ENCODE measurements around the gene POLR3E. TPM values are rescaled to one million over a fixed set of nuclear protein-coding genes. Genes with fewer than 3 reads are reported as not detected.
"Not testable (repeated sequence)": the region's sequence is repeated elsewhere in the genome, so short reads cannot be mapped to it uniquely, and the experiment has no call there.

Gene POLR3E
- total RNA-seq, 1 experiment from 2014 or later, result 62.8 TPM

DNA sequence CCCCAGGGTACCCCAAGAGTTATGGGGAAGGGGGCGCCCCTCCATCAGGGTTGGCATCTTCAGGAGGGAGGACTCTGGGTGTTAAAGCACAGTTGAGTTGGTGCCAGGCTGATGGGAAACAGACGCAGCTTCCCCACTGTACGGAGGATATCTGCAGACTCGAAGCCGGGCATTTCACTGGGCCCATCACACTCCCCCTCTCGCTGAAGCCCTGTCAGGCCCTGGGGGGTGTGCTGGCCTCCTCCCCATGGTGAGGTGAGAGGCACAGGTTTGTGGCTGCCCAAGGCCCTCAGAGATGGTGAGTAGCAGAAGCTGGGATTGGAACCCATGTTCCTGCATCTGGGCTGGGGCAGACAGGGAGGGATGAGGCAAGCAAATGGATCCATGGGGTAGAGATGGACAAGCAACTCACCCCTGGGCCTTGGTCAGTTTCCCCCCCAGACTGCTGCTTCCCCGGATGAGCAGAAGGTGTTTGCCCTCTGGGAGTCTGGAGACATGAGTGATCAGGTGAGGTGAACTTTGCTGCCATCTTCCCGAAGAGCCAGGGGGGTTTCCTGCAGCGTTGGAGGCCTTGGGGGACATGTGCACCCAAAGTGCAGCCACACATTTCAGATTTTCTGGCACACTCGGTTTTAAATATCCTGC, 31.0 kb downstream of the POLR3E start:
- no peak for DNase-seq (ENCODE audit: extremely low read depth, low read depth)

DNA sequence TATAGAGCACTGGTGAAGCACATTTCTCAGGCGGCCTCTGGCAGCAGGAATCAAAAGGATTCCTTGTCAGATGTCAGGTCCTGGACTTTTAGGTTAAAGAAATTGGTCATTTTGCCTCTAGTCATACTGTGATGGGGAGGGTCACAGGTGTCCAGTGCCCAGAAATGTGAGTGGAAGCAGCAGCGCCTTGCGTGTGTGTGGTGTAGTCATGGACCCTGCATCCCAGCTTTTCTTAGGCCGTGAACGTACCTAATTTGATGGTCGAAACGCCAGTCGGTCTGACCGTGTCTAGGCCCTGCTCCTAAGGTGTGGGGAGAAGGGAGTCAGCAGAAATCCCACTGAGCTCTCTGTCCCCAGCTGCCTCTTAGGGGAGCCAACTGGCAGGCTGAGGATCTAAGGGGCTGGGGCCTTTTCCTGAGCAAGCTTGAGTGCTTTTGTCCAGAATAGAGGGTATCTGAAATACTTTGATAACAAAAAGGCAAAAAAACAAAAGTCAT, 32.0 kb downstream of the POLR3E start:
- no peak for DNase-seq (ENCODE audit: extremely low read depth, low read depth)

DNA sequence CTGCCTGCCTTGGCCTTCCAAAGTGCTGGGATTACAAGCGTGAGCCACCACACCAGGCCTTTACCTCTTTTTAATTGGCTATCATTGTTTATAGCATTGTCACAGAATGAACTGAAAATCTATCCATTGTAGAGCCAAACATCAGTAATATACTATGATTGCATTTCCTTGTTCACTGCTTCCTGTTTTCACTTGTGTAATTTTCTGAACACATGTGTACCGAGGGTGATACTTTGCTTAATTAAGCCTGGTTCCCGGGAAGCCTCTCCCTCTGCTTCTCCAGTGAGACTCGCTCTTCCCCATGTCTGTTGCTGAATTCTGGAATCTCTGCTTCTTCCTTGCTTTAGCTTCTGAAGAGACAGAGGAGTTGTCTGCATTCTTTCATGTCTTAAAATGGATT, 33.1 kb downstream of the POLR3E start:
- DNase-seq (ENCODE audit: extremely low read depth, low read depth), result no peak

DNA sequence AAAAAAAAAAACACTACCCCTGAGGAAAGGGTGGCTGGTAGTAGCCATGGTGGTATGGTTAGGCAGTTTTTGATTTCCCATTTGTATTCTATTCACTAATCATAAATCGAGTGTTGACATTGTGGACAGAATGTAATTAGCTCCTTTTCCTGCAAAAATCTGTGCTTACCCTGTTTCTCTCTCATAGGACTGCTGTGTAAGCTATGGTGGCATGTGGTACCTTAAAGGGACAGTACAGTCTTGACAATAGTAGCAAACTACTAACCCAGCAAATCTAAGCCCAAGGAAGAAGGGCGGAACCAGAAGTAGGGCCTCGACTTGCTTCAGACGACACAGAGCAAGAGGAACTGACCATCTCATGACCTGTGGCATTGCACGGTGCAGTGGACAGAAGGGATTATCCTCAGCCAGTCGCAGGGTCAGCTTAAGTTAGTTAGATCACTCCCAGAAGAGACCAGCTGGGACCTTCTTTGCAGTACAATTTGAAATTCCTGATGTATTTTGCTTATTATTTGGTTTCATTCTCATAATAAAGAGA, 36.3 kb downstream of the POLR3E start:
- no peak for DNase-seq (ENCODE audit: extremely low read depth, low read depth)

DNA sequence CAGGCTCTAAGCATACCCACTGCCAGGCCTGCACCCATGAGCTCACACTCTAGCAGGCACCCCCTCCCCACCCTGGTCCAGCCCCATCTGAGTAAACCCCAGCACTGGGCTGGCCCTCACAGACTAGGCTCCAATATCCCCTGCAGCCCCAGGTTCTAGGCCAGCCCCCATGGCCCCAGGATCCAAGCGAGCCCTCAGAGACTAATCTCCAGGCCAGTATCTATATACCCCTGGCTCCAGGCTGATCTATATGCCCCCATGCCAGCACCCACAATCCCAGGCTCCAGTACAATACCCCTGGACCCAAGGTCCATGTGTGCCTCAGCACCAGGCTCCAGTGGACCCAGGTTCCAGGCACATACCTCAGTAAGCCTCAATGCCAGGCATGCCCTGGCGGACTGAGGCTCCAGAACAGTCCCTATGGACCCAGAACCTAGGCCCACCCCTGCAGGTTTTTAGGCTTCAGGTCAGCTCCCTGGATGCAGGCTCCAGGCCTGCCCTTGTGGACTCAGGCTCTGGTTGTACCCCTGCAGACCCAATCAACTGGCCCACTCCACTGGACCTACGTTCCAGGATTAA, 38.5 kb downstream of the POLR3E start:
- DNase-seq (ENCODE audit: extremely low read depth, low read depth), result no peak

DNA sequence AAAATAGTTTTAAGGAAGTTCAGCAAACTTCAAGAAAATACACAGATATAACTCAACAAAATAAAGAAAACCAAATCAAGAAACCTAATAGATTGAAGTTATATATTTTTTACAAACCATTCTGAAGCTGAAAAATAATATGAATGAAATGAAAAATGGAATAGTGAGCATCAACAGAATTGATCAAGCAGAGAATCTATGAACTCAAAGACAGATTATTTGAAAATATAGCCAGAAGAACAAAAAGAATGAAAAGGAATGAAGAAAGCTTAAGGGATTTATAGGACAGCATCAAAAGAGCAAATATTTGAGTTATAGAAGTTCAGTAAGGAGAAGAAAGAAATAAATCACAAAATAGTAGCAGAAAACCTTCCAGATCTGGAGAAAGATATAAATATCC, 39.4 kb downstream of the POLR3E start:
- no peak for DNase-seq (ENCODE audit: extremely low read depth, low read depth)

DNA sequence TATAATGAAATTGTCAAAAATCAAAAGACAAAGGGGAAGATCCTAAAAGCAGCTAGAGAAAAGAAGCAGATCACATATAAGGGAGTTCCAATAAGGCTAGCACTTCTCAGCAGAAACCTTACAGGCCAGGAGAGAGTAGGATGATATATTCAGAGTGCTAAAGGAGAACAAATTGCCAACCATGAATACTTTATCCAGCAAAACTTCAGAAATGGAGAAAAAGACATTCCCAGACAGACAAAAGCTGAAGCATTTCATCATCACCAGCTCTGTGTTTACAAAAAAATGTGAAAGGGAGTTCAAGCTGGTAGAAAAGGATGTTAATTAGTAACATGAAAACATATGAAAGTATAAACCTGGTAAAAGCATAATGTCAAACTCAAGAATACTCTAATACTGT, 39.8 kb downstream of the POLR3E start:
- DNase-seq (ENCODE audit: extremely low read depth, low read depth), result no peak

DNA sequence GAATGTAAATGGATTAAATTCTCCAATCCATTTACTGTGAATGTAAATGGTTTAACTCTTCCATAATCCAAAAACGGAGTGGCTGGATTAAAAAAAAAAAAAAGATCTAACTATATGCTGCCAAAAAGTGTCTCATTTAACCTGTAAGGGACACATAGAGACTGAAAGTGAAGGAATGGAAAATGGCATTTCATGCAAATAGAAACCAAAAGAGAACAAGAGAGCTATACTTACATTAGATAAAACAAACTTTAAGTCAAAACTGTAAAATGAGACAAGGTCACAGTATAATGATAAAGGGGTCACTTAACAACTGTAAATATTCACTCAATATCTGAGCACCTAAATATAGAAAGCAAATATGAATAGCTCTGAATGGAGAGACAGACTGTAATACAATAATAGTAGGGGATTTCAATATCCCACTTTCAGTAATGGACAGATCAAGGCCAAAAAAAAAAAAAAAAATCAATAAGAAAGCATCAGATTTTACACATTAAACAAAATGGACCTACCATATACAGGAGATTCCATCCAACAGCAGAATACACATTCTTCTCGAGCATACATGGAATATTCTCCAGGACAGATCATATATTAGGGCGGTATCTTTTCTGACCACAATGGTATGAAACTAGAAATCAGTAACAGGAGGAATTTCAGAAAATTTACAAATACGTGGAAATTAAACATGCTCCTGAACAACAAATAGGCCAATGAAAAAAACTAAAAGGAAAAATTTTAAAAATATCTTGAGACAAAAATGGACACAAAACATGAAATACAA, 40.8 kb downstream of the POLR3E start:
- DNase-seq (ENCODE audit: extremely low read depth, low read depth), result no peak

DNA sequence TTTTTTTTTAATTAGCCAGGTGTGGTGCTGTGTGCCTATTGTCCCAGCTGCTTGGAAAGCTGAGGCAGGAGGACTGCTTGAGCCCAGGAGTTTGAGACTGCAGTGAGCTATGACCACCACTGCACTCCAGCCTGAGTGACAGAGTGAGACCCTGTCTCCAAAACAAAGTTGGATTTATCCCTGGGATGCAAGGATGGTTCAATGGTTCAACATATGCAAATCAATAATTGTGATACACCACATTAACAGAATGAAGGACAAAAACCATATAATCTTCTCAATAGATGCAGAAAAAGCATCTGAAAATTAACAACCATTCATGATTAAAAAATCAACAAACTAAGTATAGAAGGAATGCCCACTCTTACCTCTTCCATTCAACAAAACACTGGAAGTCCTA, 43.7 kb downstream of the POLR3E start:
- DNase-seq (ENCODE audit: extremely low read depth, low read depth), result no peak

DNA sequence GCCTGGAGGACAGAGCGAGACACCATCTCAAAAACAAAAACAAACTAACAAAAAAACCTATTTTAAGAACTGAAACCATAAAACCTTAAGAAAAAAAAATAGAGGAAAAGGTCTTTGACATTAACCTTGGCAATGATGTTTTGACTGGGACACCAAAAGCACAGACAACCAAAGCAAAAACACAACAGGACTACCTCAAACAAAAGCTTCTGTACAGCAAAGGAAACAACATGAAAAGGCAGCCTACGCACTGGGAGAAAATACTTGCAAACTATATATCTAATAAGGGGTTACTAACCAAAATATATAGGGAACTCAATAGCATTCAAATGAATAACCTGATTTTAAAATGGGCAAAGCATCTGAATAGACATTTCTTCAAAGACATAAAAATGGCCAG, 44.9 kb downstream of the POLR3E start:
- no peak for DNase-seq (ENCODE audit: extremely low read depth, low read depth)

DNA sequence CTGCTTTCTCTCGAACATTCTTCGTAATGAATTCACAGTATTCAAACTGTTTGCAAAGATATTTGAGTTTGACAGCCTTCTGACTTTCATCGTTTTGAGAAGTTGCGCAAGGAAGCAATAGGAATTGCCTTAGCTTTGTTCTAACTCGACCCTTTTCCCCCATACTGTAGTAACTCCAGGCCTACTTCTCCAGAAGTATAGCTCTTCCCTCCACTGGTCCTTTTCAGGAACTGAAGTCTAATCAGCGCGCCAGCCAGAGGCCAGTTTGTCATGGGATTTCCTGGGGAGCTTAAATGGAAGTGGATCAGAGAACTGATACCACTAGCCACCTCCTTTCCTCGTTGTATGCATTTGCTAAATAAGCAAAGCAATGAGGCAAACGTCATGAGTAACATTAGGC, 49.3 kb downstream of the POLR3E start:
- no peak for DNase-seq (ENCODE audit: extremely low read depth, low read depth)

DNA sequence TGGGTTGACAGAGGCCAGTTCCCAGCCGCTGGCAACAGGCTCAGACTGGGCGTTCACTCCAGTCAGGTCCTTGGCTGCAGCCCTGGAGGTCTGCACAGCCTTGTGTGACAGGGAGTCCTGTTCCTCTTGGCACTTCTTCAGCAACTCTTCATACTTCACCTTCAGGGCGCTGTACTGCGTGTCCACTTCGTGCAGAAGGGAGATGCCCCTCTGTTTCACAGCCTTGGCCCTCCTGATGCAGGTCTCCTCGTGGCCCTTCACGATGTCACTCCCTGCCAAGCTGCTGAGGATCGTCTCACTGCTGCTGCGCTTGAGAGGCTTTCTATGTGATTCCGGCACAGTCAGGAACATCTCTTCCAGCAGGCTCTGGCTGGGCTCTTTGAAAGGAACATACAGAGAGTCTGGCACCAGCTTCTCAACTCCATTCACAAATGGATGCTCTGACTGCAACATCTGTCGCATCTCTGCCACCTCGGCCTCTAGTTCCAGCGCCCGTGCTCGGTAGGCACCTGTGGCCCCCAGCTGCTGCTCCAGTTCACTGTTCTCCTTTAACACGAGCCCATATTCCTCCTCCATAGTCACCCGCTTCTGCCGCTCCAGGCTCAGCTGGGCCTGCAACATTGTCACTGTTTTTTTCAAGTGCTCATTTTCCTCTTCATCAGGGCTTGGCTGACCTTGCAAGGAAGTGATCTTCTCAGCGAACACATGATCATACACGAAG, 50.1 kb downstream of the POLR3E start:
- DNase-seq (ENCODE audit: extremely low read depth, low read depth), result no peak

DNA sequence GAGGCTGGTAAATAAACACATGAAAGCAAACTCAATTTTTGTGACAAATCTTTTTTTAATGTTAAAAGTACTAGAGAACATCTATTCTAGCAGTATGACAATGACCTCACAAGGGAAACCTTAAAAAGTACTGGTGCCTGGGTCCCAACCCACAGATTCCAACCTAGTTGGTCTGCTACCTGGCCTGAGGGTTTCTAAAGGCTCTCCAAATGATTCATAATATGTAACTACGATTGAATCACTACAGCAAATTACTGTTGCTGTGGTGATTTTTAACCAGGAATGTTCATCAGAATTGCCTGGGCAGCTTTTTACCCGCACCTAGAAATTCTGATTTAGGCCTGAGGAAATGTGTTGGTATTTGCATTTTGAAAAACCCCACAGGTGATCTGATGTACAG, 51.1 kb downstream of the POLR3E start:
- DNase-seq (ENCODE audit: extremely low read depth, low read depth), result no peak

DNA sequence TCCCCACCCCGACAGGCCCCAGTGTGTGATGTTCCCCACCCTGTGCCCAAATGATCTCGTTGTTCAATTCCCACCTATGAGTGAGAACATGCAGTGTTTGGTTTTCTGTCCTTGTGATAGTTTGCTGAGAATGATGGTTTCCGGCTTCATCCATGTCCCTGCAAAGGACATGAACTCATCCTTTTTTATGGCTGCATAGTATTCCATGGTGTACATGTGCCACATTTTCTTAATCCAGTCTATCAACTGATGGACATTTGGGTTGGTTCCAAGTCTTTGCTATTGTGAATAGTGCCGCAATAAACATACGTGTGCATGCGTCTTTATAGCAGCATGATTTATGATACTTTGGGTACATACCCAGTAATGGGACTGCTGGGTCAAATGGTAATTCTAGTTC, 53.8 kb downstream of the POLR3E start:
- DNase-seq (ENCODE audit: extremely low read depth, low read depth), result not testable (repeated sequence)

DNA sequence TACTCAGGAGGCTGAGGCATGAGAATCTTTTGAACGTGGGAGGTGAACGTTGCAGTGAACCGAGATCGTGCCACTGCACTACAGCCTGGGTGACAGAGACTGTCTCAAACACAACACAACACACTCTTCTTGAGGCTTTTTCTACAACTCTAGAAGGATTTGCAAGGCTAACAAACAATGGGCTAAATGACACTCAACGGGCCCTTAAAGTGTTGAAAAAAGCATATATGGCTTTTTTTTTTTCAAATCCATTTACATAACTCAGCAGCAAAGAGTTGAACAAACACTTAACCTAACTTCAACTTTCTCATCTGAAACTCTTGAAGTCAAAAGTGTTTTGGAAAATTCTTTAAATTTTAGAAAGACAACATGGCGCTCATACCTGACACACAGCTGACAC, 54.9 kb downstream of the POLR3E start:
- no peak for DNase-seq (ENCODE audit: extremely low read depth, low read depth)

DNA sequence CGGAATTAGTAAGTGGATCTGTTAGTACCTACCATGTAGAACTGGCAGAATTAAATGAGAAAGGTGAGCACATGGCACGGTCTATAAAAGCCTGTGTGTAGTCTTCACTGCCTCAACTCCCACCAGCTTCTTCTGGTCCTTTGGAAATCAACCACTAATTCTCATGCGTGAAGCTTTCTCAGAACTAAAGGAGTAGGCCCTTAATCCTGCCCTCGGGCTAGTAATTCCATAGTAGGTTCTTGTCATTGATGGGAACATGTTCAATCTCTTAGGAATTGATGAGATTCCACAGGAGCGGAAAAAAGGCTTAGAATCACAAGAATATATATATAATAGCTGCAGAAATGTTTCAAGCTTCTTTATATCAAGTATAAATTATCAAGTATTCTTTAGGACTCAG, 55.5 kb downstream of the POLR3E start:
- no peak for DNase-seq (ENCODE audit: extremely low read depth, low read depth)

DNA sequence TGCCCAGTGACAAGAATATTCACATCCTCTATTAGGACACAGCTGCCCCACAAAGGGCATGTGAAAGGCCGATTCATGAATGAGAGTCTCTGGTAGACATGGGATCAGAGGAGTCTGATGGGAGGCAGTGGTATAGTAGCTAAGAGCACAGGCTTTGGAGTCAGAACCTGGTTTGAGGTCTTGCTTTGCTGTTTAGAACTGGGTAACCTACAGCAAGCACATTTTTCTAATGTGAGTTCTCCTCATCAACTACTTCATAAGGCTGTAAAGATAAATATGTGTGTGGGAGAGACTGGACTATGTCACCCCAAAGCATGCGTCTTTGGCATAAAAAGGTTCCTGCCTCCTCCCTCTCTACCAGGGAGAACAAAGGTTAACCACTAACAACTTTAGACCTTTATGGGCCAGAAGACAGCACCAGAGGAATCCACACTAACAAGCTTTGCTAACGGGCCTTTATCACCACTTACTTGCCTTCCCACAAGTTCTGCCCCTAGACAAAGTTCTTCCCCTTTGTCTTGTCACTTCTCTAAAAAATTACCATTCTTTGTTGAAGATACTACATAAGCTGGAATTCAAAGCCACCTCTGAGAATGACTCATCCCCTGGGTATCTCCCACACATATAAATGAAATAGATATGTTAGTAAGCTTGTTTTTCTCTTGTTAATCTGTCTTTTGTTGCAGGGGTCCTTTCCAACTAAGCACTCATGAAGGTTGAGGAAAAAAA, 56.1 kb downstream of the POLR3E start:
- no peak for DNase-seq (ENCODE audit: extremely low read depth, low read depth)

DNA sequence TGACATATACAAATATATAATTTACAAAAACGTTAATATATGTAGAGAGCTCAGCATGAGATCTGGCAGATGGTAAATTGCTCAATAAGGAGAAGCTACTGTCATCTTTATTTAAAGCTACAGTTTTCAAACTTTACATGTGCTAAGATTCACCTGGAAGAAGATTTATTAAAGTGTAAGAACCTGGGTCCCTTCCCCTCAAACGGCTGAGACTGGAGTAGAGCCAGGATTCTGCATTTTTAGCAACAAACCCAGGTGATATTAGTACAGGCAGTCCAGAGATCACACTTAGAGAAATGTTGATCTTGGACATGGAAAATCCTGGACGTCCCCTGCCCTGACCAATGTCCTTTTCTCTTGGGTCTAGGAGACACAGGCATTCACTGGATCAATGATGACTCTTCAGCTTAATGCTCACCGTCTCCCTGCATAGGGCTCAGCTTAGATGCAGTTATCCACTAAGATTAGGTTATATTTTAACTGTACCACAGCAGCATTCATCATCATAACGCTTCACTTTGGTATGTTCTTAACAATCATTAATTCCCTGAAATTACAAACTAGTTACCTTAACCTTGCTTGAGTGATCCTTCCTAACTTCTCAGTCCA, 56.8 kb downstream of the POLR3E start:
- DNase-seq (ENCODE audit: extremely low read depth, low read depth), result no peak

DNA sequence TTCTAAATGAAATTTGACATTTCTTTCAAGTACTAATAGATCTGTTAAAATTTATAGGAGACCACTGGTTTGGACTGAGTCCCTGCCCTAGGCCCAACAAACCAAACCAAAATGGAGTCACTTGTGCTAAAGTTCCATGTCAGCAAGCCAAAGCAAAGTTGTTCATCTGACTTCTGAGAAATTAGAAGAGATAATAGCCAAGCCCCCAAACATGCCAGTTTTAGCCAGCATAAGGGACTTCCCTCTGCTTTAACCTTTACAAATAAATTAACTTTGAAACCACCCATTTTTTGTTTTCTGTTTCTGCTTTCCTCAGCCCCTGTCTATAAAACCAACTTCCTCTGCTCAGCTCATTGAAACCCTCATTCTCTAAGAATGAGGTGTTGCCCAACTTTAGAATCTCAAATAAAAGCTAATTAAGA, 58.3 kb downstream of the POLR3E start:
- DNase-seq (ENCODE audit: extremely low read depth, low read depth), result no peak

All from NCI-H460 (cell line).